GM10248 (cell line): ENCODE measurements around the gene HSPA2.
"Not testable (repeated sequence)": the region's sequence is repeated elsewhere in the genome, so short reads cannot be mapped to it uniquely, and the experiment has no call there.

Experiments
- CTCF ChIA-PET: fragments of 300-600 bp; sonication (Branson Sonifier 250); formaldehyde crosslinking; extraction: SDS; loops from one replicate; lab custom pipeline; 2021; ENCODE audit warnings: antibody characterized with exemption; lab: Yijun Ruan, JAX
- POLR2A ChIA-PET: fragments of 350-650 bp; sonication (Branson Sonifier 250); formaldehyde crosslinking; extraction: SDS; loops from one replicate; lab custom pipeline; 2020; ENCODE audit warnings: antibody characterized with exemption; lab: Yijun Ruan, JAX
- DNase-seq: peaks from one replicate; pipeline ENCODE4 v3.0.0; 2012; ENCODE audit errors: extremely low spot score
- TF ChIP-seq, protein P1 (sequence below): IDR thresholded peaks from 2 replicates; pipeline ENCODE4 v1.5.1; 2012; ENCODE audit warnings: mild to moderate bottlenecking, low read depth; ENCODE audit errors: extremely low read depth, missing control alignments, control extremely low read depth

HSPA2 gene

DNA sequence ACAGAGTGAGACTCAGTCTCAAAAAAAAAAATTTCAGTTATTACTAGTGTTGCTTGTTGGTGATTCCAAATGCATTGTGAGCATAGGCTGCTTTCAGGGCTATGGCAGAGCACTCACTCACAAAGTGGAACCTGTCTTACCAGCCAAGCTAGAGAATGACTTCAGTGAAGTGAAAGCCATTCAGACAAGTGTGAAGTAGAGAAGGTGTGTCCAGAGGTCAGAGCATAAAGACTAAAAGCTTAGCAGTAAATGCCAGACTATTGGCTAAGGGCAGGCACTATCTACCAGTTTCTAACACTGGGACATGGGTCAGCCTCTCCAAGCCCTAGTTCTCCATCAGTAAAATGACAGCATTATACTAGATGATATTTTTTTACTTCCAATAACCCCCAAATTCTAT lies 21.9 kb downstream of the HSPA2 start:
- no peak for DNase-seq
- TF ChIP-seq, protein P1, sequence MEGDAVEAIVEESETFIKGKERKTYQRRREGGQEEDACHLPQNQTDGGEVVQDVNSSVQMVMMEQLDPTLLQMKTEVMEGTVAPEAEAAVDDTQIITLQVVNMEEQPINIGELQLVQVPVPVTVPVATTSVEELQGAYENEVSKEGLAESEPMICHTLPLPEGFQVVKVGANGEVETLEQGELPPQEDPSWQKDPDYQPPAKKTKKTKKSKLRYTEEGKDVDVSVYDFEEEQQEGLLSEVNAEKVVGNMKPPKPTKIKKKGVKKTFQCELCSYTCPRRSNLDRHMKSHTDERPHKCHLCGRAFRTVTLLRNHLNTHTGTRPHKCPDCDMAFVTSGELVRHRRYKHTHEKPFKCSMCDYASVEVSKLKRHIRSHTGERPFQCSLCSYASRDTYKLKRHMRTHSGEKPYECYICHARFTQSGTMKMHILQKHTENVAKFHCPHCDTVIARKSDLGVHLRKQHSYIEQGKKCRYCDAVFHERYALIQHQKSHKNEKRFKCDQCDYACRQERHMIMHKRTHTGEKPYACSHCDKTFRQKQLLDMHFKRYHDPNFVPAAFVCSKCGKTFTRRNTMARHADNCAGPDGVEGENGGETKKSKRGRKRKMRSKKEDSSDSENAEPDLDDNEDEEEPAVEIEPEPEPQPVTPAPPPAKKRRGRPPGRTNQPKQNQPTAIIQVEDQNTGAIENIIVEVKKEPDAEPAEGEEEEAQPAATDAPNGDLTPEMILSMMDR, result no peak
- ChIA-PET CTCF (no interaction called here), POLR2A (no interaction called here)

DNA sequence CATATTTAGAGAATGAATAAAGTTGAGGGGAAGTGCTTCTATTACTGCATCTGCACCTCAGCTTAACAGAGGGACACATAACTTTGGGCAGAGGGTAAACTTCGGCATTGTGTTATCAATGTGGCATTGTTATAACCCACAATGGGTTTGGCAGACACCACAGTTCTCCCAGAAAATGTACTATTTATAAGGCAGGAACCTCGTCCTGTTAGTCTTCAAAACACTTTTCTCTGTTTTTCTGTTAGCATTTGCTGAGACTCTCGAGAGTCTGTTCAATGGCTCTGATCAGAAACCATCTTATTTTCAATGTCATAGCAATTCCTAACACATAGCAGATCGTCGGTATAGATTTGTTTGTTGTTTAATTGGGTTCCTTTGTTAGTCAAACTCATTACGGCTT lies 23.2 kb downstream of the HSPA2 start:
- POLR2A ChIA-PET, result no interaction called here
- TF ChIP-seq, protein P1, result no peak
- CTCF ChIA-PET, result interaction anchor here (0.8 to 1.2 kb wide), 2 partner anchors 12 to 28 kb away, joined by 3 read pairs; no protein-coding TSS in a partner anchor
- no peak for DNase-seq

- DNase-seq, result no peak
- TF ChIP-seq, protein P1, result no peak
- ChIA-PET POLR2A (no interaction called here), CTCF (no interaction called here)
These were observed 26.1 kb downstream of the HSPA2 start for GRCh38 chr14:64566651-64567122.

DNA sequence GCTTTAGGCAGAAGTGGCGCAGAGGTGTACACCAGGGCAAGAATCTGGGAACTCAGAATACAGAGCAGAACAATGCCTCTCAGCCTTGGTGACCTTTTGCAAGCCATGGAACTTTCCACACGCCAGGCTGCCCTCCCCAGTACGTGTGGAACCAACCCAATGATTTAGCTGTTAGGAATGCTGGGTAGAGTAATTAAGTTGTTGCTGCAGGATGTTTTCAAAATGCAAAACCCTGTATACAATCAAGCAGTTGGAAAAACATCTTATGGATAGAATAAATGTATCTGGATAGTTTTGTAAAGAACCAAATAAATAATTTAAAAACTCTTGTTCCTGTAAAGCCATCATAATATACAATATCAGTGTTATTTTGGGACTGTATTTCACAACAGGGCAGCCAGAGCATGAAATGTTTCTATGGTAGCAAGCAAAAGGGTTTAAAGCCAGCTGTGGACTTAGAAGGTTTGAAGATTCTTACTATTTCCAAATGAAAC lies 28.6 kb downstream of the HSPA2 start:
- ChIA-PET POLR2A (no interaction called here), CTCF (interaction anchor here (0.8 kb wide), 1 partner anchor 67 kb away, joined by 3 read pairs; no protein-coding TSS in a partner anchor)
- DNase-seq, result no peak
- TF ChIP-seq, protein P1, result no peak

GRCh38 chr14:64569646-64570045 lies 29.1 kb downstream of the HSPA2 start:
- DNase-seq, CTCF ChIA-PET, POLR2A ChIA-PET: not testable (repeated sequence)

- no peak for DNase-seq
- ChIA-PET POLR2A (no interaction called here), CTCF (interaction anchor here (1.2 kb wide), 1 partner anchor 229 kb away, joined by 3 read pairs; no protein-coding TSS in a partner anchor)
- TF ChIP-seq, protein P1, result no peak
These were observed 32.0 kb downstream of the HSPA2 start for GRCh38 chr14:64572386-64573104.

GRCh38 chr14:64573109-64573508 lies 32.6 kb downstream of the HSPA2 start:
- TF ChIP-seq, protein P1, result no peak
- no peak for DNase-seq
- ChIA-PET POLR2A (no interaction called here), CTCF (interaction anchor here (1.2 kb wide), 1 partner anchor 229 kb away, joined by 3 read pairs; no protein-coding TSS in a partner anchor)
